Nephron progenitor cell (in vitro differentiated cells): ENCODE measurements around the gene TMPRSS13.

Experiments used
- DNase-seq: peaks from one replicate; pipeline ENCODE4 v3.0.0; 2021
- H3K27ac Mint-ChIP-seq: 2 replicates; pipeline ENCODE4 v1.8.0; 2021; ENCODE audit warnings: mild to moderate bottlenecking, moderate library complexity, mixed read lengths
- H3K27me3 Mint-ChIP-seq: 2 replicates; pipeline ENCODE4 v1.8.0; 2021; ENCODE audit warnings: mild to moderate bottlenecking, low read depth, mixed read lengths; ENCODE audit not compliant: poor library complexity
- H3K36me3 Mint-ChIP-seq: 2 replicates; pipeline ENCODE4 v1.8.0; 2021; ENCODE audit warnings: low read depth, mixed read lengths
- H3K4me1 Mint-ChIP-seq: 2 replicates; pipeline ENCODE4 v1.8.0; 2021; ENCODE audit warnings: mixed read lengths
- H3K4me3 Mint-ChIP-seq: 2 replicates; pipeline ENCODE4 v1.8.0; 2021; ENCODE audit warnings: mild to moderate bottlenecking, moderate library complexity, mixed read lengths
- H3K9me3 Mint-ChIP-seq: 2 replicates; pipeline ENCODE4 v1.8.0; 2021; ENCODE audit warnings: mild to moderate bottlenecking, moderate library complexity, mixed read lengths
- CTCF ChIP-seq: fragments of 200-600 bp; sonication (generic); IDR thresholded peaks from 2 replicates; pipeline ENCODE4 v1.5.0; 2021; ENCODE audit warnings: antibody characterized with exemption

The TMPRSS13 gene

GRCh38 chr11:117966908-117967307 lies 37.7 kb upstream of the TMPRSS13 start:
- H3K4me1 Mint-ChIP-seq, result peaks cover 6% of the 10 kb centered on the region
- H3K27ac Mint-ChIP-seq, result no peak overlapping the region
- H3K27me3 Mint-ChIP-seq, result peaks cover 15% of the 10 kb centered on the region
- no peak for TF ChIP-seq CTCF
- DNase-seq, result no peak
- H3K9me3 Mint-ChIP-seq, result no peaks in the 10 kb centered on the region
- no peaks in the 10 kb centered on the region for H3K36me3 Mint-ChIP-seq
- no peak overlapping the region for H3K4me3 Mint-ChIP-seq

GRCh38 chr11:117962826-117963225 lies 33.6 kb upstream of the TMPRSS13 start:
- Mint-ChIP-seq H3K9me3 (peaks cover 4% of the 10 kb centered on the region), H3K36me3 (no peaks in the 10 kb centered on the region), H3K27me3 (peaks cover 7% of the 10 kb centered on the region), H3K27ac (no peak overlapping the region), H3K4me3 (no peak overlapping the region), H3K4me1 (no peaks in the 10 kb centered on the region)
- no peak for TF ChIP-seq CTCF
- DNase-seq, result no peak

- no peak for TF ChIP-seq CTCF
- no peaks in the 10 kb centered on the region for H3K4me1 Mint-ChIP-seq
These were observed 32.7 kb upstream of the TMPRSS13 start for GRCh38 chr11:117961896-117962295.

GRCh38 chr11:117960406-117960805 lies 31.2 kb upstream of the TMPRSS13 start:
- Mint-ChIP-seq H3K27ac (no peak overlapping the region), H3K27me3 (peaks cover 17% of the 10 kb centered on the region), H3K9me3 (peaks cover 20% of the 10 kb centered on the region), H3K36me3 (no peaks in the 10 kb centered on the region), H3K4me1 (no peaks in the 10 kb centered on the region), H3K4me3 (no peak overlapping the region)
- DNase-seq, result no peak
- TF ChIP-seq CTCF, result no peak

More at GRCh38 chr11:117961896-117962295, 32.7 kb upstream of the TMPRSS13 start:
- H3K27me3 Mint-ChIP-seq, result peaks cover 9% of the 10 kb centered on the region
- H3K36me3 Mint-ChIP-seq, result no peaks in the 10 kb centered on the region
- DNase-seq, result no peak
- no peak overlapping the region for H3K27ac Mint-ChIP-seq
- H3K9me3 Mint-ChIP-seq, result peaks cover 14% of the 10 kb centered on the region
- no peak overlapping the region for H3K4me3 Mint-ChIP-seq

- no peak for DNase-seq
- Mint-ChIP-seq H3K4me3 (no peak overlapping the region), H3K4me1 (no peaks in the 10 kb centered on the region), H3K27ac (no peak overlapping the region), H3K36me3 (no peaks in the 10 kb centered on the region), H3K27me3 (peaks cover 17% of the 10 kb centered on the region), H3K9me3 (peaks cover 20% of the 10 kb centered on the region)
- TF ChIP-seq CTCF, result no peak
These were observed 30.4 kb upstream of the TMPRSS13 start for GRCh38 chr11:117959438-117960149.

GRCh38 chr11:117958949-117959348 lies 29.7 kb upstream of the TMPRSS13 start:
- Mint-ChIP-seq H3K4me1 (no peaks in the 10 kb centered on the region), H3K27me3 (peaks cover 17% of the 10 kb centered on the region), H3K4me3 (no peak overlapping the region), H3K27ac (no peak overlapping the region), H3K9me3 (peaks cover 20% of the 10 kb centered on the region), H3K36me3 (no peaks in the 10 kb centered on the region)
- TF ChIP-seq CTCF, result no peak
- no peak for DNase-seq
